SK-N-SH (cell line): Measurements from ENCODE around the gene OR2J2. TPM values are rescaled to one million over a fixed set of nuclear protein-coding genes. Genes with fewer than 3 reads are reported as not detected.

Source experiments
- CTCF ChIA-PET: fragments of 300-600, 350-600 bp; formaldehyde crosslinking; extraction: SDS; loops from one replicate; lab custom pipeline; 2021; lab: Yijun Ruan, JAX
- POLR2A ChIA-PET: fragments of 350-600 bp; sonication (Branson Sonifier 250); formaldehyde crosslinking; extraction: SDS; loops from one replicate; lab custom pipeline; 2020; ENCODE audit warnings: antibody characterized with exemption, inconsistent platforms; lab: Yijun Ruan, JAX
- DNase-seq: peaks from one replicate; pipeline ENCODE4 v3.0.0; 2012
- H2AFZ ChIP-seq: fragments of 200-600 bp; sonication (generic); 2 replicates; pipeline ENCODE4 v1.8.1; 2016; ENCODE audit warnings: antibody characterized with exemption, mild to moderate bottlenecking, low read depth
- H3F3A ChIP-seq: fragments of 200-600 bp; sonication (generic); replicated peaks from 2 replicates; pipeline ENCODE3; 2016; ENCODE audit warnings: antibody characterized with exemption, mild to moderate bottlenecking; ENCODE audit not compliant: insufficient read depth
- H3K27ac ChIP-seq, 2 experiments: fragments of 200-500 bp in 1 of 2; fragments of 200-600 bp in 1 of 2; sonication (Bioruptor generic) in 1 of 2; sonication (generic), shearing (Covaris generic) in 1 of 2; 2 replicates each; pipeline versions ENCODE4 v1.5.1 to v1.6.1; 2014 to 2016; ENCODE audit warnings: low read depth in 2 of 2, inconsistent platforms in 1 of 2, low read length in 1 of 2, mild to moderate bottlenecking in 1 of 2, mixed read lengths in 1 of 2
- H3K27me3 ChIP-seq: fragments of 200-600 bp; sonication (generic), shearing (Covaris generic); 2 replicates; pipeline ENCODE4 v1.6.1; 2016; ENCODE audit warnings: mixed run types; ENCODE audit not compliant: insufficient read depth
- H3K36me3 ChIP-seq, 2 experiments: fragments of 200-500 bp in 1 of 2; fragments of 200-600 bp in 1 of 2; sonication (Bioruptor generic) in 1 of 2; sonication (generic) in 1 of 2; replicated peaks in 1 of 2; 2 replicates each; pipeline versions ENCODE3 to v1.5.1; 2014 to 2016; ENCODE audit warnings: low read length in 1 of 2, mild to moderate bottlenecking in 1 of 2; ENCODE audit not compliant: insufficient read depth in 2 of 2, control insufficient read depth in 1 of 2
- H3K4me1 ChIP-seq, 2 experiments: fragments of 200-500 bp in 1 of 2; fragments of 200-600 bp in 1 of 2; sonication (Bioruptor generic) in 1 of 2; sonication (generic), shearing (Covaris generic) in 1 of 2; 2 replicates each; pipeline versions ENCODE4 v1.5.1 to v1.6.1; 2014 to 2016; ENCODE audit warnings: low read depth in 1 of 2, low read length in 1 of 2, mixed run types in 1 of 2; ENCODE audit not compliant: insufficient read depth in 2 of 2, control insufficient read depth in 1 of 2
- H3K4me2 ChIP-seq: fragments of 200-600 bp; sonication (generic), shearing (Covaris generic); 2 replicates; pipeline ENCODE4 v1.6.1; 2017; ENCODE audit warnings: mixed run types
- H3K4me3 ChIP-seq, 2 experiments: fragments of 200-500 bp in 1 of 2; fragments of 200-600 bp in 1 of 2; sonication (Bioruptor generic) in 1 of 2; sonication (generic), shearing (Covaris generic) in 1 of 2; 2 replicates each; pipeline versions ENCODE4 v1.5.1 to v1.8.1; 2014 to 2016; ENCODE audit warnings: low read depth in 2 of 2, inconsistent platforms in 1 of 2, low read length in 1 of 2, mild to moderate bottlenecking in 1 of 2, mixed read lengths in 1 of 2, moderate library complexity in 1 of 2
- H3K79me2 ChIP-seq: fragments of 200-600 bp; sonication (generic); 2 replicates; pipeline ENCODE4 v1.8.1; 2017; ENCODE audit warnings: mild to moderate bottlenecking; ENCODE audit not compliant: insufficient read depth
- H3K9ac ChIP-seq: fragments of 200-600 bp; sonication (generic); 2 replicates; pipeline ENCODE4 v1.6.1; 2017; ENCODE audit warnings: mixed run types
- H3K9me2 ChIP-seq: fragments of 200-600 bp; sonication (generic); 2 replicates; pipeline ENCODE4 v1.6.1; 2017; ENCODE audit warnings: mixed run types
- H3K9me3 ChIP-seq: fragments of 200-600 bp; sonication (generic); 2 replicates; pipeline ENCODE4 v1.6.1; 2017; ENCODE audit warnings: mixed run types, mild to moderate bottlenecking, moderate library complexity
- H4K20me1 ChIP-seq: fragments of 200-600 bp; sonication (generic); 2 replicates; pipeline ENCODE4 v1.6.1; 2017; ENCODE audit warnings: mild to moderate bottlenecking, mixed run types; ENCODE audit not compliant: insufficient read depth
- MXI1 ChIP-seq: IDR thresholded peaks from 2 replicates; pipeline ENCODE4 v1.6.1; 2012; ENCODE audit warnings: mild to moderate bottlenecking, low read depth, low read length, improper control_type of control experiment
- NFIC ChIP-seq: IDR thresholded peaks from 2 replicates; pipeline ENCODE4 v1.4.0; 2012; ENCODE audit warnings: borderline replicate concordance
- YY1 ChIP-seq: IDR thresholded peaks from 2 replicates; pipeline ENCODE4 v1.4.0; 2012; ENCODE audit warnings: low read depth, mild to moderate bottlenecking
- WGBS: methylation state at CpG from one replicate; pipeline ENCODE4 v1.1.6; 2017; ENCODE audit warnings: low lambda C conversion rate; 5-methylcytosine and 5-hydroxymethylcytosine counted together
- polyA plus RNA-seq, 3 experiments: library from polyadenylated mRNA; depleted of rRNA; stranded (reverse); fragments of >200 nt; gene quantifications; 2 replicates each; pipeline ENCODE4 v1.2.3, GENCODE V29; 2012
- TF ChIP-seq, protein P1 (sequence below): IDR thresholded peaks from 2 replicates; pipeline ENCODE4 v1.4.0; 2012; ENCODE audit warnings: low read depth, borderline replicate concordance
- TF ChIP-seq, protein P2 (sequence below): IDR thresholded peaks from 2 replicates; pipeline ENCODE4 v1.4.0; 2012; ENCODE audit warnings: low read depth, borderline replicate concordance
- TF ChIP-seq, protein P3 (sequence below): fragments of 200-600 bp; sonication (generic); IDR thresholded peaks from 2 replicates; pipeline ENCODE4 v1.6.1; 2017; ENCODE audit warnings: antibody characterized with exemption, mild to moderate bottlenecking, moderate library complexity

OR2J2 gene
- polyA plus RNA-seq, 1 of the 3 experiments (the other 2 are of a cell fraction), result not detected

DNA sequence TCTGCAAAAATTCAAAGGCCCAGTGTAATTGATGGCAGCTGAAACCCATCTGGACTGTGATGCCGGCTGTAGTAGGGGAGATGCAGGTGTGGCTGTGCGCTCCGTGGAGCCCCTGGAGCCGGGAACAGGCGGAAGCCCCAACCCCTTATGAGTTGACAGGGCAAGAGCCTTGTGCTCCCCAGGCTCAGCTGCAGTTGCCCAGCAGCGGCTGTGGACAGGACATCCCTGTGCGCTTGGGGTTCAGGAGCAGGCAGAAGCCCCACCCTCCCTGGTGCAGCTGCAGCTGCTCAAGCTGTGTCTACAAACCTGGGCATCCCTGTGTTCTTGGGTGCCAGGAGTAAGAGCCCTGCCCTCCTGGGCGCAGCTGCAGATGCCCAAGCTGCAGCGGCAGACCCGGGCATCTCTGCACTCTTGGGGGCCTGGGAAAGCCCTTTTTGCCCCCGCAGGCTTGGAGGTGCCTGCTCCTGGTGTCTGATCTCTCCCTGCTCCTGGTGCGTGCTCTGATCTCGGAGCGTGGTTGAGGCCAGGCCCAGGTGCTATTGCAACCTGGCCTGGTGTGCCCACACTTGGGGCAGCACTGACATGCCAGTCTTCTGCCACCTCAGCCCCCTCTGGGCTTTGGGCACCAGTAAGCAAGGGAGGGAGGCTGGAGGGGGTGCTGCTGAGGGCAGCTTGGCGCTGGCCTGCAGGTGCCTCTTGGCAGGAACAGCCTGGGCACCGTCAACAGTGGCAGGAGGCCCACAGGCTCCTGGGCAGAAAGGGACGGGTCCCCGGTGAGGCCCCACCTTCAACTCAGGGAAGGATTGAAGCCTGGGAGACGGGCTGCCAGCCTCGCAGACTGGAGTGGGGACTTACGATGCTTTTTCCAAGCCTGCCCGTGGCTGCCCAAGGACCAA lies 30.3 kb downstream of the OR2J2 start:
- Histone ChIP-seq H3K4me2 (no peak overlapping the region), H3K79me2 (no peaks in the 10 kb centered on the region), H3K9me3 (no peaks in the 10 kb centered on the region), H3K9me2 (no peaks in the 10 kb centered on the region), H3K36me3 (no peaks in the 10 kb centered on the region), H3F3A (no peaks in the 10 kb centered on the region), H3K4me1 (no peaks in the 10 kb centered on the region), H2AFZ (no peak overlapping the region), H4K20me1 (no peaks in the 10 kb centered on the region), H3K27ac (no peak overlapping the region), H3K9ac (no peak overlapping the region), H3K4me3 (no peak overlapping the region), H3K27me3 (no peaks in the 10 kb centered on the region)
- TF ChIP-seq NFIC (no peak), MXI1 (no peak)
- TF ChIP-seq, protein P1, sequence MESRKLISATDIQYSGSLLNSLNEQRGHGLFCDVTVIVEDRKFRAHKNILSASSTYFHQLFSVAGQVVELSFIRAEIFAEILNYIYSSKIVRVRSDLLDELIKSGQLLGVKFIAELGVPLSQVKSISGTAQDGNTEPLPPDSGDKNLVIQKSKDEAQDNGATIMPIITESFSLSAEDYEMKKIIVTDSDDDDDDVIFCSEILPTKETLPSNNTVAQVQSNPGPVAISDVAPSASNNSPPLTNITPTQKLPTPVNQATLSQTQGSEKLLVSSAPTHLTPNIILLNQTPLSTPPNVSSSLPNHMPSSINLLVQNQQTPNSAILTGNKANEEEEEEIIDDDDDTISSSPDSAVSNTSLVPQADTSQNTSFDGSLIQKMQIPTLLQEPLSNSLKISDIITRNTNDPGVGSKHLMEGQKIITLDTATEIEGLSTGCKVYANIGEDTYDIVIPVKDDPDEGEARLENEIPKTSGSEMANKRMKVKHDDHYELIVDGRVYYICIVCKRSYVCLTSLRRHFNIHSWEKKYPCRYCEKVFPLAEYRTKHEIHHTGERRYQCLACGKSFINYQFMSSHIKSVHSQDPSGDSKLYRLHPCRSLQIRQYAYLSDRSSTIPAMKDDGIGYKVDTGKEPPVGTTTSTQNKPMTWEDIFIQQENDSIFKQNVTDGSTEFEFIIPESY, result no peak
- 0% methylated on average over 5 of the region's 22 CpGs for WGBS
- no peak for DNase-seq
- CTCF ChIA-PET, result no interaction called here
- POLR2A ChIA-PET, result no interaction called here

DNA sequence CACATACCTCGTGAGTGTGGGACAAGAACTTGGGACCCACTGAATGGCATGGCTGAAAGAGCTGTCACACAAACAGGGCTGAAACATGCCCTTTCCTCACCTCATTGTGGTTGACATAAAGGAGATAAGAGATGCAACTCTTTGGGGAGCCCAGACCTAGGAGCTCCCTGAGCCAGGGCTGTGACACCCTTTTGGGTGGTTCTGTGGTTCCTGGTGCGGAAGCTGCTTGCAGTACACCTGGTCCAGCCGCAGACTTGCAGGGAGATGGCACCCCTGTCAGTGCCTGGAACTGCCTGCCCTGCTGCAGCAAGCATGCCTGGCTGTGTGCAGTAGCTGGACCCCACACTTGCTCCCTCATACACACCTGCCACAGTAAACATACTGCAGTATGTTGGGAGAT lies 31.3 kb downstream of the OR2J2 start:
- no peak for DNase-seq
- H3K4me2 ChIP-seq, result no peak overlapping the region
- CTCF ChIA-PET, result no interaction called here
- no peaks in the 10 kb centered on the region for H3K27me3 ChIP-seq
- no peak overlapping the region for H3K4me3 ChIP-seq
- no peak overlapping the region for H3K27ac ChIP-seq
- TF ChIP-seq, protein P2, sequence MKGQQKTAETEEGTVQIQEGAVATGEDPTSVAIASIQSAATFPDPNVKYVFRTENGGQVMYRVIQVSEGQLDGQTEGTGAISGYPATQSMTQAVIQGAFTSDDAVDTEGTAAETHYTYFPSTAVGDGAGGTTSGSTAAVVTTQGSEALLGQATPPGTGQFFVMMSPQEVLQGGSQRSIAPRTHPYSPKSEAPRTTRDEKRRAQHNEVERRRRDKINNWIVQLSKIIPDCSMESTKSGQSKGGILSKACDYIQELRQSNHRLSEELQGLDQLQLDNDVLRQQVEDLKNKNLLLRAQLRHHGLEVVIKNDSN, result no peak
- no peak overlapping the region for H3K9ac ChIP-seq
- H3K79me2 ChIP-seq, result no peaks in the 10 kb centered on the region
- POLR2A ChIA-PET, result no interaction called here
- no peaks in the 10 kb centered on the region for H3K9me3 ChIP-seq
- WGBS, result 0% methylated on average over 2 of the region's 3 CpGs
- H3F3A ChIP-seq, result no peaks in the 10 kb centered on the region
- no peaks in the 10 kb centered on the region for H3K9me2 ChIP-seq
- H2AFZ ChIP-seq, result no peak overlapping the region
- no peaks in the 10 kb centered on the region for H3K4me1 ChIP-seq
- H3K36me3 ChIP-seq, result no peaks in the 10 kb centered on the region
- no peaks in the 10 kb centered on the region for H4K20me1 ChIP-seq

GRCh38 chr6:29211488-29211887 lies 40.8 kb downstream of the OR2J2 start:
- Histone ChIP-seq H3K79me2 (no peaks in the 10 kb centered on the region), H3K4me1 (no peaks in the 10 kb centered on the region), H2AFZ (no peak overlapping the region), H3K4me2 (no peak overlapping the region), H3K4me3 (no peak overlapping the region), H4K20me1 (no peaks in the 10 kb centered on the region)
- POLR2A ChIA-PET, result no interaction called here
- TF ChIP-seq, protein P1, result no peak
- TF ChIP-seq YY1, result no peak
- TF ChIP-seq, protein P3, sequence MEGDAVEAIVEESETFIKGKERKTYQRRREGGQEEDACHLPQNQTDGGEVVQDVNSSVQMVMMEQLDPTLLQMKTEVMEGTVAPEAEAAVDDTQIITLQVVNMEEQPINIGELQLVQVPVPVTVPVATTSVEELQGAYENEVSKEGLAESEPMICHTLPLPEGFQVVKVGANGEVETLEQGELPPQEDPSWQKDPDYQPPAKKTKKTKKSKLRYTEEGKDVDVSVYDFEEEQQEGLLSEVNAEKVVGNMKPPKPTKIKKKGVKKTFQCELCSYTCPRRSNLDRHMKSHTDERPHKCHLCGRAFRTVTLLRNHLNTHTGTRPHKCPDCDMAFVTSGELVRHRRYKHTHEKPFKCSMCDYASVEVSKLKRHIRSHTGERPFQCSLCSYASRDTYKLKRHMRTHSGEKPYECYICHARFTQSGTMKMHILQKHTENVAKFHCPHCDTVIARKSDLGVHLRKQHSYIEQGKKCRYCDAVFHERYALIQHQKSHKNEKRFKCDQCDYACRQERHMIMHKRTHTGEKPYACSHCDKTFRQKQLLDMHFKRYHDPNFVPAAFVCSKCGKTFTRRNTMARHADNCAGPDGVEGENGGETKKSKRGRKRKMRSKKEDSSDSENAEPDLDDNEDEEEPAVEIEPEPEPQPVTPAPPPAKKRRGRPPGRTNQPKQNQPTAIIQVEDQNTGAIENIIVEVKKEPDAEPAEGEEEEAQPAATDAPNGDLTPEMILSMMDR, result no peak
- TF ChIP-seq, all 33 proteins: peak for 0
- DNase-seq, result no peak
- CTCF ChIA-PET, result no interaction called here
- 2% methylated on average over 2 of the region's 2 CpGs for WGBS
- no peak overlapping the region for H3K9ac ChIP-seq
- no peaks in the 10 kb centered on the region for H3K9me2 ChIP-seq
- no peaks in the 10 kb centered on the region for H3F3A ChIP-seq
- H3K27me3 ChIP-seq, result no peaks in the 10 kb centered on the region
- no peaks in the 10 kb centered on the region for H3K36me3 ChIP-seq
- no peak overlapping the region for H3K27ac ChIP-seq
- no peaks in the 10 kb centered on the region for H3K9me3 ChIP-seq
